Endothelial cell of umbilical vein (primary cell): ENCODE data around the gene TMEM120A. TPM values are rescaled to one million over a fixed set of nuclear protein-coding genes. Genes with fewer than 3 reads are reported as not detected.

Source experiments
- BruUV-seq: library from RNA; stranded (reverse); fragments of 400-500 nt; replicated peaks from 2 replicates; lab custom pipeline; 2021; lab: Mats Ljungman, UMichigan
- CTCF ChIA-PET: fragments of 300-600, 350-600 bp; sonication (Branson Sonifier 250); formaldehyde crosslinking; loops from one replicate; lab custom pipeline; 2021; ENCODE audit warnings: antibody characterized with exemption, inconsistent platforms; lab: Charles Lee
- POLR2A ChIA-PET: fragments of 300-600, 350-600 bp; sonication (Branson Sonifier 250); formaldehyde crosslinking; loops from one replicate; lab custom pipeline; 2021; ENCODE audit warnings: antibody characterized with exemption, inconsistent platforms; lab: Charles Lee
- DNase-seq: peaks from one replicate; pipeline ENCODE4 v3.0.0-alpha.2; 2011; ENCODE audit warnings: low read depth, low spot score
- FAIRE-seq: peaks from 2 replicates; lab custom pipeline; 2011; peaks lifted over from hg19 to GRCh38; lab: Jason Lieb, UNC
- H2AFZ ChIP-seq: 2 replicates; pipeline ENCODE4 v1.6.0; 2012; ENCODE audit warnings: low read depth, low read length, control low read depth, inconsistent platforms
- H3K27ac ChIP-seq: 2 replicates; pipeline ENCODE4 v1.5.1; 2011; ENCODE audit warnings: low read depth, mild to moderate bottlenecking, control low read depth, low read length, moderate library complexity; ENCODE audit not compliant: insufficient read depth
- H3K27me3 ChIP-seq, 2 experiments: 2 replicates each; pipeline versions ENCODE4 v1.6.0 to v1.6.1; 2011; ENCODE audit warnings: low read length in 2 of 2, mixed read lengths in 1 of 2; ENCODE audit not compliant: control insufficient read depth in 2 of 2, insufficient read depth in 2 of 2
- H3K36me3 ChIP-seq, 2 experiments: 2 replicates in 1 of 2; 3 replicates in 1 of 2; pipeline ENCODE4 v1.5.1; 2011; ENCODE audit warnings: low read length in 2 of 2, mild to moderate bottlenecking in 1 of 2, moderate library complexity in 1 of 2; ENCODE audit not compliant: control insufficient read depth in 2 of 2, insufficient read depth in 2 of 2; ENCODE audit errors: extremely low read depth in 1 of 2
- H3K4me1 ChIP-seq: 3 replicates; pipeline ENCODE4 v1.5.1; 2011; ENCODE audit warnings: mild to moderate bottlenecking, low read length; ENCODE audit not compliant: control insufficient read depth, insufficient read depth; ENCODE audit errors: extremely low read depth
- H3K4me2 ChIP-seq: 2 replicates; pipeline ENCODE4 v1.6.1; 2011; ENCODE audit warnings: low read length, control low read depth, mixed read lengths; ENCODE audit not compliant: insufficient read depth
- H3K4me3 ChIP-seq, 3 experiments: fragments of 200-600 bp in 1 of 3; sonication (generic), shearing (Covaris generic) in 1 of 3; replicated peaks in 1 of 3; 2 replicates each; pipeline ENCODE4 v1.5.1; 2011 to 2016; ENCODE audit warnings: control low read depth in 3 of 3, low read length in 3 of 3, mild to moderate bottlenecking in 2 of 3, inconsistent platforms in 1 of 3, low read depth in 1 of 3, moderate library complexity in 1 of 3; ENCODE audit not compliant: insufficient read depth in 1 of 3
- H3K79me2 ChIP-seq: 2 replicates; pipeline ENCODE4 v1.6.0; 2012; ENCODE audit warnings: low read length, inconsistent platforms; ENCODE audit not compliant: control insufficient read depth, insufficient read depth
- H3K9ac ChIP-seq: replicated peaks from 2 replicates; pipeline ENCODE3; 2011; ENCODE audit warnings: low read length, control low read depth; ENCODE audit not compliant: insufficient read depth; ENCODE audit errors: extremely low read depth
- H3K9me1 ChIP-seq: replicated peaks from 3 replicates; pipeline ENCODE4 v1.6.0; 2011; ENCODE audit warnings: mild to moderate bottlenecking, low read length; ENCODE audit not compliant: control insufficient read depth, insufficient read depth; ENCODE audit errors: extremely low read depth
- H3K9me3 ChIP-seq: replicated peaks from 2 replicates; pipeline ENCODE4 v1.5.1; 2012; ENCODE audit warnings: low read length, inconsistent platforms; ENCODE audit not compliant: control insufficient read depth, insufficient read depth
- H4K20me1 ChIP-seq: replicated peaks from 2 replicates; pipeline ENCODE3; 2011; ENCODE audit warnings: mild to moderate bottlenecking, low read length; ENCODE audit not compliant: control insufficient read depth, insufficient read depth; ENCODE audit errors: extremely low read depth
- EZH2 ChIP-seq: IDR thresholded peaks from 2 replicates; pipeline ENCODE4 v1.6.1; 2012; ENCODE audit warnings: borderline replicate concordance, low read depth, mild to moderate bottlenecking, moderate library complexity, low read length, inconsistent platforms; ENCODE audit not compliant: severe bottlenecking
- FOS ChIP-seq: IDR thresholded peaks from 2 replicates; pipeline ENCODE4 v1.6.1; 2011; ENCODE audit warnings: mild to moderate bottlenecking, low read length, moderate library complexity, borderline replicate concordance; ENCODE audit not compliant: insufficient read depth
- GATA2 ChIP-seq: IDR thresholded peaks from 2 replicates; pipeline ENCODE4 v1.7.0; 2011; ENCODE audit warnings: low read depth, mild to moderate bottlenecking, moderate library complexity, mixed read lengths, low read length; ENCODE audit not compliant: insufficient read length, insufficient read depth
- JUN ChIP-seq: IDR thresholded peaks from 2 replicates; pipeline ENCODE4 v1.6.1; 2011; ENCODE audit warnings: borderline replicate concordance, low read depth; ENCODE audit not compliant: insufficient read length, insufficient read depth
- MYC ChIP-seq: IDR thresholded peaks from one replicate; pipeline ENCODE4 v1.6.1; 2011; ENCODE audit warnings: mild to moderate bottlenecking, low read depth, low read length
- POLR2A ChIP-seq: IDR thresholded peaks from 2 replicates; pipeline ENCODE4 v1.6.1; 2012; ENCODE audit warnings: low read depth, mild to moderate bottlenecking, control low read depth, low read length
- POLR2AphosphoS5 ChIP-seq: IDR thresholded peaks from 2 replicates; pipeline ENCODE4 v1.6.1; 2012; ENCODE audit warnings: low read depth, mild to moderate bottlenecking, control low read depth, low read length, moderate library complexity; ENCODE audit not compliant: insufficient read depth
- dilution Hi-C: fragments of 300-500 bp; cut with MboI; formaldehyde crosslinking; loops from one replicate; pipeline ENCODE4 v1.15.0; 2019; ENCODE audit warnings: low sequenced_read_pairs; ENCODE audit not compliant: extremely low pct_ligation_motif_present
- intact Hi-C: fragments of 100-400 bp; cut with micrococcal nuclease; formaldehyde crosslinking; loops from one replicate; pipeline ENCODE4 v1.10.0; 2022
- polyA plus RNA-seq, 4 experiments: library from polyadenylated mRNA; depleted of rRNA in 3 of 4; stranded (reverse) in 3 of 4; unstranded in 1 of 4; fragments of >200 nt; gene quantifications; 2 replicates each; pipeline versions ENCODE4 v1.2.1 to v1.2.3, GENCODE V29; 2011 to 2012; ENCODE audit warnings: missing spikeins in 1 of 4
- total RNA-seq: library from RNA; stranded (reverse); gene quantifications from 2 replicates; pipeline ENCODE4 v1.2.3, GENCODE V29; 2021
- TF ChIP-seq, protein P1 (sequence below), 2 donors: IDR thresholded peaks; 1 replicate in 1 of 2; 2 replicates in 1 of 2; pipeline ENCODE4 v1.5.1; 2011; ENCODE audit warnings: low read length in 2 of 2, mild to moderate bottlenecking in 2 of 2, moderate library complexity in 2 of 2, control low read depth in 1 of 2, inconsistent platforms in 1 of 2, low read depth in 1 of 2; ENCODE audit not compliant: insufficient read depth in 1 of 2; ENCODE audit errors: extremely low read depth in 1 of 2
- TF ChIP-seq, protein P2 (sequence below): IDR thresholded peaks from 2 replicates; pipeline ENCODE4 v1.6.1; 2011; ENCODE audit not compliant: insufficient read depth, insufficient read length

TMEM120A gene
- total and polyA plus RNA-seq, 2 donors (not counting 3 experiments of a cell fraction or from before 2014, with no cell fraction given), result 38.6 to 133 TPM

DNA sequence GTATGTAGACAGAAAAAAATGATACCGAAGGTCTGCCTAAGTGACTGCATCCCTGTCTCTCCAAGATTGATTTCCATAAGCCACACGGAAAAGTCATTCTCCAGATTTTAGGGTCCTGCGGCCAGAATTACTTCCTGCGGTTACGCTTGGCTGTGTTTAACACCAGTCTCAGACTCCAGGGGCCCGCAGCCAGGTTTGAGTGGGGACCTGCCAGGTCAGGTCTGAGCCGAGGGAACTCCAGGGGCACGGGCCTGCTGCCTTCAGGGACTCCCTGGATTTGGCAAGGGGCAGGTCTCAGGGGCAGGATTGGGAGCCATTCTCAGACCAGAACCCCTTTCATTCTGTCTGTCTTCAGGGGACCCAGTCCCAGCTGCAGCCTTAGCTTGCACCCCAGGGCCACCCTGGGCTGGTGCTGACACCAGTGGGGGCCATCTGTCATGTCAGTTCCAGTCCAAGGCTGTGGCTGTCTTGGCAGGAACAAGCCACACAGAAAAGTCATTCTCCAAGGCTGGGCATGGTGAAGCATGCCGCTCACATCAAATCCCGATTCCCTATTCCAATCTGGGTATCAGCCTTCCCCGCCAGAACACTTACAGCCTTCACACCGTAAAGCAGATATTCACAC is 39.0 kb downstream of the TMEM120A start:
- CTCF ChIA-PET, result no interaction called here
- TF ChIP-seq, protein P1, sequence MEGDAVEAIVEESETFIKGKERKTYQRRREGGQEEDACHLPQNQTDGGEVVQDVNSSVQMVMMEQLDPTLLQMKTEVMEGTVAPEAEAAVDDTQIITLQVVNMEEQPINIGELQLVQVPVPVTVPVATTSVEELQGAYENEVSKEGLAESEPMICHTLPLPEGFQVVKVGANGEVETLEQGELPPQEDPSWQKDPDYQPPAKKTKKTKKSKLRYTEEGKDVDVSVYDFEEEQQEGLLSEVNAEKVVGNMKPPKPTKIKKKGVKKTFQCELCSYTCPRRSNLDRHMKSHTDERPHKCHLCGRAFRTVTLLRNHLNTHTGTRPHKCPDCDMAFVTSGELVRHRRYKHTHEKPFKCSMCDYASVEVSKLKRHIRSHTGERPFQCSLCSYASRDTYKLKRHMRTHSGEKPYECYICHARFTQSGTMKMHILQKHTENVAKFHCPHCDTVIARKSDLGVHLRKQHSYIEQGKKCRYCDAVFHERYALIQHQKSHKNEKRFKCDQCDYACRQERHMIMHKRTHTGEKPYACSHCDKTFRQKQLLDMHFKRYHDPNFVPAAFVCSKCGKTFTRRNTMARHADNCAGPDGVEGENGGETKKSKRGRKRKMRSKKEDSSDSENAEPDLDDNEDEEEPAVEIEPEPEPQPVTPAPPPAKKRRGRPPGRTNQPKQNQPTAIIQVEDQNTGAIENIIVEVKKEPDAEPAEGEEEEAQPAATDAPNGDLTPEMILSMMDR (IDR thresholded peaks at IDR 0.05; ENCODE audit: extremely low read depth in 1 of 2, insufficient read depth in 1 of 2, low read depth in 1 of 2, low read length in 2 of 2), result no peak
- no peak for TF ChIP-seq GATA2
- no peak for TF ChIP-seq POLR2AphosphoS5
- no peak for TF ChIP-seq MYC
- TF ChIP-seq JUN, result no peak
- no peak for TF ChIP-seq POLR2A
- TF ChIP-seq, protein P2, sequence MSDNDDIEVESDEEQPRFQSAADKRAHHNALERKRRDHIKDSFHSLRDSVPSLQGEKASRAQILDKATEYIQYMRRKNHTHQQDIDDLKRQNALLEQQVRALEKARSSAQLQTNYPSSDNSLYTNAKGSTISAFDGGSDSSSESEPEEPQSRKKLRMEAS, result no peak
- TF ChIP-seq FOS, result no peak
- no peak for TF ChIP-seq EZH2
- Histone ChIP-seq H3K36me3 (peaks cover 5 to 6% of the 10 kb centered on the region in 2 experiments), H3K79me2 (no peaks in the 10 kb centered on the region), H3K9me3 (no peaks in the 10 kb centered on the region), H3K4me1 (peaks cover 7% of the 10 kb centered on the region), H3K9ac (no peak overlapping the region), H2AFZ (no peak overlapping the region), H3K27ac (peak overlapping the region; percentile 21), H3K4me2 (no peak overlapping the region), H3K9me1 (no peaks in the 10 kb centered on the region), H3K27me3 (no peaks in the 10 kb centered on the region), H4K20me1 (no peaks in the 10 kb centered on the region), H3K4me3 (no peak overlapping the region)
- FAIRE-seq, result no peak
- POLR2A ChIA-PET, result no interaction called here
- BruUV-seq, result no TSS peak
- DNase-seq, result no peak
- dilution Hi-C loops, result no loop called here
- intact Hi-C loops, result no loop called here
